PC-3 (cell line): Measurements from ENCODE around the gene ZBTB16.

ENCODE experiments used
- EZH2 ChIP-seq: fragments of 300-600 bp; sonication (generic); IDR thresholded peaks from one replicate; pipeline ENCODE4 v1.6.1; 2017; ENCODE audit warnings: antibody characterized with exemption, mild to moderate bottlenecking, low read length; ENCODE audit not compliant: unreplicated experiment
- EZH2phosphoT487 ChIP-seq: fragments of 300-600 bp; sonication (generic); IDR thresholded peaks from 2 replicates; pipeline ENCODE4 v1.6.1; 2018; ENCODE audit warnings: mild to moderate bottlenecking, antibody characterized with exemption, low read length, borderline replicate concordance
- TF ChIP-seq, protein P1 (sequence below): fragments of 300-600 bp; sonication (generic); conservative IDR thresholded peaks from 2 replicates; pipeline ENCODE4 v1.5.1; 2017; ENCODE audit warnings: antibody characterized with exemption, low read depth, mild to moderate bottlenecking, low read length

DNA sequence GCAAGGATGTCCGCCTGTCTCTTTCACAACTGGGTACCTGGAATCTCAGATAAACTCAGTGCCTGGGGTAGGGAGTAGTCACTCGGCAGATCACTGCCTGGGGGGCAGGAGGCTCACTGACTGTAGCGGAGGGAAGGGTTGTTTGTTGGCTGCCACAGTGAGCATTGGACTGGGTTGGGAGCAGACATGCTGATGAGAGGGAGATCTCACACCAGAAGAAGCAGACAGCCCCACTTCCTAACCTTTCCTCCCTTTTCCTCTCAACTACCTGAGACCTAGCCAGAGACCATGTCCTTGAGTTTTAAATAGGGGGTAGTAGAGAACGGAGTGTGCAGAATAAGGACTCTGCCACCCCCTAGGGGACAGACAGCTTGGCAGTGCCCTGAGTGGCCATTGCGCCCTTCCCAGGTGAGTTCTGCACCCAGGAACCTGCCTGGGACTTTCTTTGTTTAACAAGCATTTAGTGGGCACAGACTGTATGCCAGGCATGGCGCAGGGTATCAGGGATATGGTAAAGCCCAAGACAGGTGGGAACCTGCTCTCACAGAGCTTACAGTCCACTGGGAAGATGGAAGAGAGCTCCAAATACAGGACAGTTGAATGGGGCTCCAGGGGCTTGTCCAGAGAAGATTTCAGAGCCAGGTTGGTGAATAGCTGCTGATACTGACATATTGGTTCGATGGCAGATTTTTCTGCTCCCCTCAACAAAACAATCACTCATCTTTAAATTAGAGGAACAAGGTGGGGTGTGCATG, 121.0 kb downstream of the ZBTB16 start:
- TF ChIP-seq, protein P1, sequence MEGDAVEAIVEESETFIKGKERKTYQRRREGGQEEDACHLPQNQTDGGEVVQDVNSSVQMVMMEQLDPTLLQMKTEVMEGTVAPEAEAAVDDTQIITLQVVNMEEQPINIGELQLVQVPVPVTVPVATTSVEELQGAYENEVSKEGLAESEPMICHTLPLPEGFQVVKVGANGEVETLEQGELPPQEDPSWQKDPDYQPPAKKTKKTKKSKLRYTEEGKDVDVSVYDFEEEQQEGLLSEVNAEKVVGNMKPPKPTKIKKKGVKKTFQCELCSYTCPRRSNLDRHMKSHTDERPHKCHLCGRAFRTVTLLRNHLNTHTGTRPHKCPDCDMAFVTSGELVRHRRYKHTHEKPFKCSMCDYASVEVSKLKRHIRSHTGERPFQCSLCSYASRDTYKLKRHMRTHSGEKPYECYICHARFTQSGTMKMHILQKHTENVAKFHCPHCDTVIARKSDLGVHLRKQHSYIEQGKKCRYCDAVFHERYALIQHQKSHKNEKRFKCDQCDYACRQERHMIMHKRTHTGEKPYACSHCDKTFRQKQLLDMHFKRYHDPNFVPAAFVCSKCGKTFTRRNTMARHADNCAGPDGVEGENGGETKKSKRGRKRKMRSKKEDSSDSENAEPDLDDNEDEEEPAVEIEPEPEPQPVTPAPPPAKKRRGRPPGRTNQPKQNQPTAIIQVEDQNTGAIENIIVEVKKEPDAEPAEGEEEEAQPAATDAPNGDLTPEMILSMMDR, result peak; percentile 79
- TF ChIP-seq EZH2phosphoT487 (no peak), EZH2 (no peak)
